Medulla oblongata (tissue), 1 donor: ENCODE data around the gene CTIF.
A peak's percentile ranks its signal among the peaks of the same experiment; 100 is the strongest.

Source experiments
- DNase-seq: peaks from one replicate; pipeline ENCODE4 v3.0.0-alpha.2; 2015; ENCODE audit errors: extremely low spot score

Gene CTIF

DNA sequence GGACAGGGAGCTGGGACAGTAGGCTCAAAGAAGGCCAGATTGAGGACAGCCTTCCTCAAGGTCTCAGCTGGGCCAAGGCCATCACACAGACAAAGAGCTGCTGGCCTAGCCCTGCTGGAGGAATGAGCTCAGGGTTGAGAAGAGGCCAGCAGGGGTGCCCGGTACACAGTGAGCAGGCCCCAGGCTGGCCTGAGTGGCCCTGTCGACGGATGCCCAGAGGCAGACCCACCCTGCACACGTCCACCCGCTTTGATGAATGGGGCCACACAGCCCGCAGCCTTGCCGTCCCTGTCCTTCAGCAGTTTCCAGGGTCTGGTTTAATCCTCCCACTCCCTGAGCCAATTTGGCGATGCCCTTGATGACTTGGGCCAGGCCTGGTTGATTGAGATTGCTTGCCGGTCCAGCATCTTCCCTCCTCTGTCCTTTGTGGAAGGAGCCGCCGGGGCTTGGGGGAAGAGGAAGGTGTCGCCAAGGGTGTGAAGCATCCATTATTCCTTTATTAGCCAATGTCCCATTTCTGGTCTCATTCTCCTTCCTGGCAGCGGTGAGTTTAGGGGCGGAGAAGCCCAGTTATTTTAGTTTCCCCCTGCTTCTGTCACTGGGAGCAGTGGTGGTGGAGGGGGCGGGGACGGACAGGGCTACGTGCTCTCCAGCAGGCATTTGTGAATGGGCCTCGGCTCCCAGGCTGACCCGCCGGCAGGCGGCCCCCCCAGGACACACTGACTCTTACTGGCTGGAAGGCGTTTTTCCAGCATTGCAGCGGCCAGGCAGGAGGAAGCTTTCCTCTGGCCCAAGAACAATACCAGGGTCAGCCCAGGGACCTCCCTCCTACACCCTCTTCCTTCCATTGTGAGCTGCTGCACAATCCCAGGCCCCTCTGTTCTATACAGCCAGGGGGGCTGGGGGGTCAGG lies 141.8 kb downstream of the CTIF start:
- peak; percentile 68 for DNase-seq

GRCh38 chr18:48682768-48683167 lies 143.9 kb downstream of the CTIF start:
- DNase-seq = no peak

DNA sequence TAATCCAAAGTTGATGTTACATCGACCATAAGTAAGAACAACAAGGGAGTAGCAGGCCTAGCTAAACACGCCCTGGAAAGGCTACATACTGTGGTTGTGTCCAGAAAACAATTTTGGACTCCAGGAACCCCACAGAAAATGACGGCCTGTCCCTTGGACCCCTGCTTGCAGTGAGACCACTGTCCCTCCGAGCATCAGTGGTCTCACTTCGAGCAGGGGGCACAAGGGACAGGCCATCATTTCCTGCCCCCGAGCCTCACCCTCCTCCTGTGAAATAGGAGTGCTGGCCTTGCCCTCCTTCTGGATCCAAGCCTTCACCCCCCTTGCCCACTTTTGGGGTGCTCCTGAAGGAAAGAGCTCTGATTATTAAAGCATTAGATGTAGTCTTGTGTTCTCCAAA lies 144.4 kb downstream of the CTIF start:
- no peak for DNase-seq

DNA sequence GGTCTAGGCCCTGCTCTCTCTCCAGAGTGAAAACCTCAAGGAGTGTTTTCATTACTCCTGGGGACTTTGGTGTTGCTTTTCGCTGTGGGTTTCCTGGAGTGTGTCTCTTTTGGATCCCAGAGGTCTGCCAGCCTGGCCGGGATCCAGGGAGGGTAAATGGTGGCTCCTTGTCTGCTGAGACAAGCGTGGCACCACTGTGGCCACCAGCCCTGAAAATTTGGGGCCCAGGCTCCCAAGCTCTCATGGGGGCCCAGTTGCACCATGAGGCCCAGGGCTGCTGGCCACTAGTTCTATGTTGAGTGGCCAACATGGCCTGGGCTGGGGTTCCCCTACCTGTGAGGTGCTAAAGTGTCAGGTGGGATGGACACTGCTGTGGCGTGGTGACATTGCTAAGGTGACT lies 144.8 kb downstream of the CTIF start:
- no peak for DNase-seq

- DNase-seq = peak; percentile 41
Measured at GRCh38 chr18:48687346-48688042, 148.7 kb downstream of the CTIF start.

DNA sequence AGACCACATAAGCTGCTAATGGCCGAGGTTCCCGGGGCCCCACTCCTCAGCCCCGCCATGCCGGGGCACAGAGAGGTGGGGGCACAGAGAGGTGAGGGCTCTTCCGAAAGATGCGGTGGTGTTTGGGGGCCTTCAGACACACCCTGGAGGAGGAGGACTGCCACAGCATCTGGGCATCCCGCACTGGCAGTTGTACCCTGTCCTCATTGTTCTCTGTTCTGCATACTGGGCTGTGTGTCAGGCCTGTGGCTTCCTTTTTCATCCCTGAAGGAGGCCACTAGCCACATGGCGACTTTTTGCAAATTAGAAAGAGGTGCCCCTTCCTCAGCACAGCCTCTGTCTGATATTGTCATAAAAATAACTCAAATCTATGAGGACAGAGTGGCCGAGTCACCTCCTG lies 150.1 kb downstream of the CTIF start:
- DNase-seq = peak; percentile 67

DNA sequence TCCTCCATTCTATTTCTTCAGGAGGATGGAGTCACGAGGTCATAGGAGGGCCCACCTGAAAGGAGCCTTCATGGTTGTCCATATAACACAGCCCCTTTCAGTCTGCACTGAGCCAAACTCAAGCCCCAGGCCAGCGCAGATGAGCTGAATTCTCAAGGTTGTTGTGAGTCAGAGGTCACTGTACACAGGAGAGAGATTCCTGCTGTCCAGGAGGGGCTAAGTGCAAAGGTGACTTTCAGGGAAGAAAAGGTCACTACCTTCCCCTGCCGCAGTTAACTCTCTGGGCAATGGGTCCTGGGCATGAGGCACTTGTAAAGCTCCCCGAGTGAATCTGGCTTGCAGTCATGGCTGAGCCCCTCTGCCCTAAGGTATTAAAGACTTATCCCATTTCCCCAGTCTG lies 150.7 kb downstream of the CTIF start:
- DNase-seq = no peak

GRCh38 chr18:48690494-48690893 lies 151.7 kb downstream of the CTIF start:
- DNase-seq = no peak

DNA sequence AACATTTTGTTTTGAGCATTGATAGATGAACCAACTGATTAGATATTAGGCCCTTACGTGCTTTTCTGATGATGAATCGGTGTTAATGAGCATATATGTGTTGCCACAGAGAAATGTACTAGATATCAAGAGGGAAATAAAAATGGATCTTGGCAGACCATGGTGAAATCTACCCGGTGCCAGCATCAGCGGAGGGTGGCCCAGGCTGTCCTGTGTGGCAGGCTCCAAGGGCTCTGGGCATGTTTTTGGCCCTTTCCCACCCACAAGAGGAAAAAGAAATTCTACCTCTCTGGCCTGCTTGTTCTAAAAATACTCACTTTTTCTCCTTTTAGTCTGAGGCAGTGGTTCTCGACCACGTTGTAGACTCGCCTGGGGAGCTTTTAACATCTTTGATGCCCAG lies 154.2 kb downstream of the CTIF start:
- no peak for DNase-seq

GRCh38 chr18:48693625-48694262 lies 154.9 kb downstream of the CTIF start:
- no peak for DNase-seq

- DNase-seq = no peak
Measured at GRCh38 chr18:48694295-48694694, 155.5 kb downstream of the CTIF start.

- DNase-seq = no peak
Measured at GRCh38 chr18:48695671-48696070, 156.8 kb downstream of the CTIF start.

- DNase-seq = no peak
Measured at GRCh38 chr18:48696218-48696617, 157.4 kb downstream of the CTIF start.

GRCh38 chr18:48697441-48697840 lies 158.6 kb downstream of the CTIF start:
- DNase-seq = no peak

DNA sequence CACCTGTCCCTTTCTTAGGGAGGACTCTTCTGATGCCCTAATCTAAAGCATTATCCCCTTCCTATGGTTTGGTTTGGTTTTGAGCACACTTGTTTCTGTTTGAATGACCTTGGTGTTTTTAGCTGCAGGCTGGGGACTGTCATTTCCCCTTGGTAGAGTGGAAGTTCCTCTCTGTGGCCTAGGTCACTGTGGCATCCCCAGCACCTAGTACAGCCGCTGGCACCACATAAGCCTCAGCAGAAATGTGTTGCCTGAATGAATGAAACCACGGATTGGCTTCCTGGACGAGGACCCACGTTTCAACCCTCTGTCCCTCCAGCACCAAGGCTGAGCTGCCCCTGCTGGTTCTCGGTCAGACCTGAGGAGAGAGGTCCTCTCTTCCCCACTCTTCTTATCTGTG lies 159.9 kb downstream of the CTIF start:
- no peak for DNase-seq

GRCh38 chr18:48699761-48700160 lies 160.9 kb downstream of the CTIF start:
- DNase-seq = no peak

- no peak for DNase-seq
Measured at GRCh38 chr18:48700446-48700845, 161.6 kb downstream of the CTIF start.

- no peak for DNase-seq
Measured at GRCh38 chr18:48702346-48703027, 163.7 kb downstream of the CTIF start.

- no peak for DNase-seq
Measured at GRCh38 chr18:48703028-48703386, 164.2 kb downstream of the CTIF start.

GRCh38 chr18:48703418-48703817 lies 164.6 kb downstream of the CTIF start:
- DNase-seq = no peak

- DNase-seq = peak; percentile 27
Measured at GRCh38 chr18:48705043-48705442, 166.2 kb downstream of the CTIF start.

DNA sequence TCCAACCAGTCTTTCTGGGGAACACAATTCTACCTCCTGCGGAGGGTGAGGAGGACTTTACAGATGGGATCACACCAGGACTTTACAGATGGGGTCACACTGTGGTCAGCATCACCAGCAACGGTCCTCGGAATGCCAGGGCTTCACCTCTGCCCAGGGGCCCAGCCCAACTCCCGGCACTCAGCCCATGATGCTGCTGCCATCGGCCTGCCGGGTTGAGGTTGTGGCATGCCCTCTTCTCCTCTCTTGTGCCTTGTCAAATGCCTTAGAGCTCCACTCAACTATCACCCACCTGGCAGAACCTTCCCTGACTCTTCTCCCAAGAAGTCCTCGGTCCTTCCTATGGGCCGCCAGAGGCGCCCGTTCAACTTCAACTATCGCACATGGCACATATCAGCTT lies 166.7 kb downstream of the CTIF start:
- DNase-seq = no peak
